ENCODE measurements around the gene EPB42. TPM values are rescaled to one million over a fixed set of nuclear protein-coding genes. Genes with fewer than 3 reads are reported as not detected.
A peak's percentile ranks its signal among the peaks of the same experiment; 100 is the strongest.

EPB42 gene
- total and polyA plus RNA-seq, 2 experiments from 2014 or later, result not detected

GRCh38 chr15:43251185-43251870 lies 30.5 kb upstream of the EPB42 start:
- TF ChIP-seq EZH2phosphoT487 (IDR thresholded peaks at IDR 0.05; ENCODE audit: insufficient read depth, low read depth), result no peak
- no peak for TF ChIP-seq EZH2 (IDR thresholded peaks at IDR 0.05; ENCODE audit: insufficient read depth, poor library complexity, severe bottlenecking)
- no peak overlapping the region for H3K4me3 ChIP-seq
- H3K4me1 ChIP-seq (ENCODE audit: insufficient read depth), result peaks cover 3% of the 10 kb centered on the region; the same call in 1 of the 2 replicates
- H3K27ac ChIP-seq, result no peak overlapping the region
- peaks cover 24% of the 10 kb centered on the region for H3K27me3 ChIP-seq (replicated peaks; ENCODE audit: insufficient read depth)
- H4K20me1 ChIP-seq (ENCODE audit: insufficient read depth), result no peaks in the 10 kb centered on the region
- in situ Hi-C loops (cut with MboI), result no loop called here
- H2AFZ ChIP-seq, result no peak overlapping the region
- no peak overlapping the region for H3K9ac ChIP-seq
- H3K79me2 ChIP-seq (ENCODE audit: insufficient read depth), result no peaks in the 10 kb centered on the region
- no peaks in the 10 kb centered on the region for H3K36me3 ChIP-seq (ENCODE audit: low read depth)
- H3F3A ChIP-seq (ENCODE audit: insufficient read depth), result no peaks in the 10 kb centered on the region
- 65 to 70% methylated on average over 8 of the region's 8 CpGs for WGBS, 2 experiments (ENCODE audit: low coverage in 1 of 2, low lambda C conversion rate in 2 of 2, missing lambda C conversion rate in 2 of 2)
- H3K9me3 ChIP-seq (ENCODE audit: low read depth), result no peaks in the 10 kb centered on the region
- no peaks in the 10 kb centered on the region for H3K9me2 ChIP-seq (ENCODE audit: insufficient read depth)
- no peak overlapping the region for H3K4me2 ChIP-seq (ENCODE audit: unreplicated experiment)
- no peak for DNase-seq

GRCh38 chr15:43250785-43251184 lies 30.0 kb upstream of the EPB42 start:
- DNase-seq, result no peak
- no peak overlapping the region for H3K27ac ChIP-seq
- no peak overlapping the region for H3K4me2 ChIP-seq (ENCODE audit: unreplicated experiment)
- in situ Hi-C loops (cut with MboI), result no loop called here
- no peak overlapping the region for H2AFZ ChIP-seq
- H3K36me3 ChIP-seq (ENCODE audit: low read depth), result no peaks in the 10 kb centered on the region
- H3K9me2 ChIP-seq (ENCODE audit: insufficient read depth), result no peaks in the 10 kb centered on the region
- H3K9ac ChIP-seq, result no peak overlapping the region
- WGBS, 2 experiments (ENCODE audit: low coverage in 1 of 2, low lambda C conversion rate in 2 of 2, missing lambda C conversion rate in 2 of 2), result 47 to 58% methylated on average over 2 of the region's 2 CpGs
- no peaks in the 10 kb centered on the region for H3K79me2 ChIP-seq (ENCODE audit: insufficient read depth)
- peaks cover 21% of the 10 kb centered on the region; the same call in 1 of the 2 replicates for H3K27me3 ChIP-seq (replicated peaks; ENCODE audit: insufficient read depth)
- no peaks in the 10 kb centered on the region for H4K20me1 ChIP-seq (ENCODE audit: insufficient read depth)
- no peak for TF ChIP-seq EZH2phosphoT487 (IDR thresholded peaks at IDR 0.05; ENCODE audit: insufficient read depth, low read depth)
- no peak for TF ChIP-seq EZH2 (IDR thresholded peaks at IDR 0.05; ENCODE audit: insufficient read depth, poor library complexity, severe bottlenecking)
- no peaks in the 10 kb centered on the region for H3K9me3 ChIP-seq (ENCODE audit: low read depth)
- no peak overlapping the region for H3K4me3 ChIP-seq
- no peaks in the 10 kb centered on the region for H3F3A ChIP-seq (ENCODE audit: insufficient read depth)
- H3K4me1 ChIP-seq (ENCODE audit: insufficient read depth), result peaks cover 3% of the 10 kb centered on the region; the same call in 1 of the 2 replicates

- no peak for TF ChIP-seq EZH2 (IDR thresholded peaks at IDR 0.05; ENCODE audit: insufficient read depth, poor library complexity, severe bottlenecking)
- TF ChIP-seq EZH2phosphoT487 (IDR thresholded peaks at IDR 0.05; ENCODE audit: insufficient read depth, low read depth), result no peak
- H3F3A ChIP-seq (ENCODE audit: insufficient read depth), result no peaks in the 10 kb centered on the region
- H3K9me2 ChIP-seq (ENCODE audit: insufficient read depth), result no peaks in the 10 kb centered on the region
- 18 to 21% methylated on average over 5 of the region's 5 CpGs for WGBS, 2 experiments (ENCODE audit: low coverage in 1 of 2, low lambda C conversion rate in 2 of 2, missing lambda C conversion rate in 2 of 2)
- H3K9me3 ChIP-seq (ENCODE audit: low read depth), result no peaks in the 10 kb centered on the region
- no peak overlapping the region for H3K9ac ChIP-seq
- H3K27me3 ChIP-seq (replicated peaks; ENCODE audit: insufficient read depth), result peaks cover 19% of the 10 kb centered on the region; the same call in 1 of the 2 replicates
- H3K36me3 ChIP-seq (ENCODE audit: low read depth), result no peaks in the 10 kb centered on the region
- peak overlapping the region; percentile 56 for H3K27ac ChIP-seq
- H2AFZ ChIP-seq, result no peak overlapping the region
- H4K20me1 ChIP-seq (ENCODE audit: insufficient read depth), result no peaks in the 10 kb centered on the region
- H3K79me2 ChIP-seq (ENCODE audit: insufficient read depth), result no peaks in the 10 kb centered on the region
- H3K4me1 ChIP-seq (ENCODE audit: insufficient read depth), result peaks cover 3% of the 10 kb centered on the region; the same call in 1 of the 2 replicates
- in situ Hi-C loops (cut with MboI), result no loop called here
- DNase-seq, result peak; percentile 76
- peak overlapping the region; percentile 41 for H3K4me2 ChIP-seq (ENCODE audit: unreplicated experiment)
- no peak overlapping the region for H3K4me3 ChIP-seq
These were observed 28.9 kb upstream of the EPB42 start for GRCh38 chr15:43249699-43250203.

- Histone ChIP-seq H3K27me3 (replicated peaks; ENCODE audit: insufficient read depth) (peaks cover 24% of the 10 kb centered on the region; the same call in 1 of the 2 replicates), H3K9ac (no peak overlapping the region), H3K4me3 (no peak overlapping the region), H2AFZ (no peak overlapping the region), H3K9me2 (ENCODE audit: insufficient read depth) (no peaks in the 10 kb centered on the region), H3K4me1 (ENCODE audit: insufficient read depth) (peaks cover 3% of the 10 kb centered on the region; the same call in 1 of the 2 replicates), H3F3A (ENCODE audit: insufficient read depth) (no peaks in the 10 kb centered on the region), H3K27ac (peak overlapping the region; percentile 56), H3K4me2 (ENCODE audit: unreplicated experiment) (peak overlapping the region; percentile 41), H4K20me1 (ENCODE audit: insufficient read depth) (no peaks in the 10 kb centered on the region), H3K9me3 (ENCODE audit: low read depth) (no peaks in the 10 kb centered on the region), H3K79me2 (ENCODE audit: insufficient read depth) (no peaks in the 10 kb centered on the region), H3K36me3 (ENCODE audit: low read depth) (no peaks in the 10 kb centered on the region)
- no peak for TF ChIP-seq EZH2 (IDR thresholded peaks at IDR 0.05; ENCODE audit: insufficient read depth, poor library complexity, severe bottlenecking)
- no peak for TF ChIP-seq EZH2phosphoT487 (IDR thresholded peaks at IDR 0.05; ENCODE audit: insufficient read depth, low read depth)
- 62 to 69% methylated on average over 2 of the region's 2 CpGs for WGBS, 2 experiments (ENCODE audit: low coverage in 1 of 2, low lambda C conversion rate in 2 of 2, missing lambda C conversion rate in 2 of 2)
- in situ Hi-C loops (cut with MboI), result no loop called here
- DNase-seq, result no peak
These were observed 28.4 kb upstream of the EPB42 start for GRCh38 chr15:43249236-43249635.
